Neural progenitor cell (in vitro differentiated cells): ENCODE results near the gene DNAJC30.

Source experiments
- CTCF ChIP-seq: fragments of 200-600 bp; sonication (generic); IDR thresholded peaks from 2 replicates; pipeline ENCODE4 v1.5.1; 2017; ENCODE audit warnings: antibody characterized with exemption, mild to moderate bottlenecking
- EZH2 ChIP-seq: fragments of 200-600 bp; sonication (generic); IDR thresholded peaks from 2 replicates; pipeline ENCODE4 v1.6.1; 2017; ENCODE audit warnings: antibody characterized with exemption, mild to moderate bottlenecking, moderate library complexity

- TF ChIP-seq CTCF (no peak), EZH2 (no peak)
These were observed 37.5 kb downstream of the DNAJC30 start for GRCh38 chr7:73645643-73646174.
